Measurements from ENCODE around the gene CHMP3. TPM values are rescaled to one million over a fixed set of nuclear protein-coding genes. Genes with fewer than 3 reads are reported as not detected.

The CHMP3 gene
- total RNA-seq, 1 experiment from 2014 or later: 63.4 TPM

DNA sequence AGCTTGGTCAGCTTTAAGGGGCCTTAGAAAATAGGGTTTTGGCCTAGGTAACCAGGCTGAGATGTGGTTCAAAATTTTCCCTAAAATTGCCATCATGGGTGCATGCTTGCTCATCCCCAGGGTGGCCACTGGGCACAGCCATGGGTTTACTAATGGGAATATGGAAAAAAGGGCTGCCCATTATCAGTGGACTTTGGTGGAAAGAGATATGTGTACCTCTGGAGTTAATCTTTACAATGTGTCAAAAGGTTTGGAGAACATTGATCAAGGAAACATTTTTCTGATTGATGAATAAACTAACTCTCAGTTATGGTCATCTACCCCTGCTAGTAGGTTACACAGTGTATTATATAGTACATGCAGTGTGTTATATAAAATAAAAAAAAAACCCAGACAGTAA, 109.0 kb downstream of the CHMP3 start:
- no TSS peak for BruUV-seq (replicated peaks)
- Histone ChIP-seq H3K9me3 (ENCODE audit: control insufficient read depth in 1 of 2, insufficient read depth in 1 of 2, low read depth in 1 of 2, low read length in 2 of 2) (no peaks in the 10 kb centered on the region), H3K36me3 (ENCODE audit: control insufficient read depth in 1 of 2, insufficient read depth in 2 of 2, low read length in 2 of 2) (peaks cover 36 to 62% of the 10 kb centered on the region in 2 experiments), H3K79me2 (ENCODE audit: insufficient read depth, low read length) (no peaks in the 10 kb centered on the region), H3K4me3 (replicated peaks in 1 of 2; ENCODE audit: low read depth in 1 of 2, low read length in 2 of 2) (no peak overlapping the region), H2AFZ (ENCODE audit: low read depth, low read length, poor library complexity, severe bottlenecking) (no peak overlapping the region), H3K9me2 (ENCODE audit: insufficient read depth) (no peaks in the 10 kb centered on the region), H3K27ac (ENCODE audit: low read depth, low read length) (no peak overlapping the region), H3K4me1 (ENCODE audit: control insufficient read depth in 1 of 2, insufficient read depth in 2 of 2, low read length in 2 of 2) (no peaks in the 10 kb centered on the region), H3K27me3 (ENCODE audit: insufficient read depth, low read length) (no peaks in the 10 kb centered on the region), H4K20me1 (ENCODE audit: insufficient read depth) (no peaks in the 10 kb centered on the region), H3K4me2 (ENCODE audit: low read length) (no peak overlapping the region), H3K9ac (ENCODE audit: low read length) (no peak overlapping the region)
- CTCF ChIA-PET: no interaction called here
- TF ChIP-seq POLR2A (IDR thresholded peaks at IDR 0.05; ENCODE audit: borderline replicate concordance, extremely low read depth, insufficient read depth, insufficient read length) (no peak), JUND (IDR thresholded peaks at IDR 0.05) (no peak), ZFX (IDR thresholded peaks at IDR 0.05) (no peak), CBX3 (IDR thresholded peaks at IDR 0.05; ENCODE audit: low read depth) (no peak), ELF1 (IDR thresholded peaks at IDR 0.05; ENCODE audit: borderline replicate concordance, low read depth) (no peak), FOSL1 (IDR thresholded peaks at IDR 0.05; ENCODE audit: low read depth) (no peak), RAD21 (IDR thresholded peaks at IDR 0.05; ENCODE audit: low read depth) (no peak), EGR1 (IDR thresholded peaks at IDR 0.05; ENCODE audit: low read depth) (no peak)
- TF ChIP-seq, protein P1, sequence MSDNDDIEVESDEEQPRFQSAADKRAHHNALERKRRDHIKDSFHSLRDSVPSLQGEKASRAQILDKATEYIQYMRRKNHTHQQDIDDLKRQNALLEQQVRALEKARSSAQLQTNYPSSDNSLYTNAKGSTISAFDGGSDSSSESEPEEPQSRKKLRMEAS (IDR thresholded peaks at IDR 0.05): no peak
- TF ChIP-seq, protein P2, sequence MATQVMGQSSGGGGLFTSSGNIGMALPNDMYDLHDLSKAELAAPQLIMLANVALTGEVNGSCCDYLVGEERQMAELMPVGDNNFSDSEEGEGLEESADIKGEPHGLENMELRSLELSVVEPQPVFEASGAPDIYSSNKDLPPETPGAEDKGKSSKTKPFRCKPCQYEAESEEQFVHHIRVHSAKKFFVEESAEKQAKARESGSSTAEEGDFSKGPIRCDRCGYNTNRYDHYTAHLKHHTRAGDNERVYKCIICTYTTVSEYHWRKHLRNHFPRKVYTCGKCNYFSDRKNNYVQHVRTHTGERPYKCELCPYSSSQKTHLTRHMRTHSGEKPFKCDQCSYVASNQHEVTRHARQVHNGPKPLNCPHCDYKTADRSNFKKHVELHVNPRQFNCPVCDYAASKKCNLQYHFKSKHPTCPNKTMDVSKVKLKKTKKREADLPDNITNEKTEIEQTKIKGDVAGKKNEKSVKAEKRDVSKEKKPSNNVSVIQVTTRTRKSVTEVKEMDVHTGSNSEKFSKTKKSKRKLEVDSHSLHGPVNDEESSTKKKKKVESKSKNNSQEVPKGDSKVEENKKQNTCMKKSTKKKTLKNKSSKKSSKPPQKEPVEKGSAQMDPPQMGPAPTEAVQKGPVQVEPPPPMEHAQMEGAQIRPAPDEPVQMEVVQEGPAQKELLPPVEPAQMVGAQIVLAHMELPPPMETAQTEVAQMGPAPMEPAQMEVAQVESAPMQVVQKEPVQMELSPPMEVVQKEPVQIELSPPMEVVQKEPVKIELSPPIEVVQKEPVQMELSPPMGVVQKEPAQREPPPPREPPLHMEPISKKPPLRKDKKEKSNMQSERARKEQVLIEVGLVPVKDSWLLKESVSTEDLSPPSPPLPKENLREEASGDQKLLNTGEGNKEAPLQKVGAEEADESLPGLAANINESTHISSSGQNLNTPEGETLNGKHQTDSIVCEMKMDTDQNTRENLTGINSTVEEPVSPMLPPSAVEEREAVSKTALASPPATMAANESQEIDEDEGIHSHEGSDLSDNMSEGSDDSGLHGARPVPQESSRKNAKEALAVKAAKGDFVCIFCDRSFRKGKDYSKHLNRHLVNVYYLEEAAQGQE (IDR thresholded peaks at IDR 0.05; ENCODE audit: low read depth): no peak
- ATAC-seq: no peak
- DNase-seq (ENCODE audit: low read depth, low spot score): no peak
- POLR2A ChIA-PET: no interaction called here
- intact Hi-C loops (cut with micrococcal nuclease): no loop called here
- RAD21 ChIA-PET (ENCODE audit: low non-redundant PET in 1 of 2, low total read pairs in 2 of 2, uncharacterized antibody in 2 of 2, unreplicated experiment in 2 of 2): no interaction called here

Data from HCT116 (cell line).